Measurements from ENCODE around the gene TTLL9.
"Not testable (repeated sequence)": the region's sequence is repeated elsewhere in the genome, so short reads cannot be mapped to it uniquely, and the experiment has no call there.

Gene TTLL9

GRCh38 chr20:31919410-31920155 is 49.1 kb downstream of the TTLL9 start:
- DNase-seq (ENCODE audit: low read depth): no peak

GRCh38 chr20:31920275-31920855 is 49.9 kb downstream of the TTLL9 start:
- no peak for DNase-seq (ENCODE audit: low read depth)

GRCh38 chr20:31921480-31921879 is 51.0 kb downstream of the TTLL9 start:
- not testable (repeated sequence) for DNase-seq (ENCODE audit: low read depth)

GRCh38 chr20:31922181-31922580 is 51.7 kb downstream of the TTLL9 start:
- DNase-seq (ENCODE audit: low read depth): no peak

- no peak for DNase-seq (ENCODE audit: low read depth)
Observed at GRCh38 chr20:31922588-31922987, 52.2 kb downstream of the TTLL9 start.

- no peak for DNase-seq (ENCODE audit: low read depth)
Observed at GRCh38 chr20:31923388-31924331, 53.2 kb downstream of the TTLL9 start.

GRCh38 chr20:31924561-31924960 is 54.1 kb downstream of the TTLL9 start:
- DNase-seq (ENCODE audit: low read depth): no peak

- DNase-seq (ENCODE audit: low read depth): no peak
Observed at GRCh38 chr20:31925631-31926030, 55.2 kb downstream of the TTLL9 start.

GRCh38 chr20:31926493-31926892 is 56.1 kb downstream of the TTLL9 start:
- DNase-seq (ENCODE audit: low read depth): no peak

GRCh38 chr20:31927627-31928159 is 57.3 kb downstream of the TTLL9 start:
- DNase-seq (ENCODE audit: low read depth): no peak

- DNase-seq (ENCODE audit: low read depth): not testable (repeated sequence)
Observed at GRCh38 chr20:31929631-31930030, 59.2 kb downstream of the TTLL9 start.

- DNase-seq (ENCODE audit: low read depth): no peak
Observed at GRCh38 chr20:31930779-31931178, 60.3 kb downstream of the TTLL9 start.

- DNase-seq (ENCODE audit: low read depth): no peak
Observed at GRCh38 chr20:31933698-31934097, 63.3 kb downstream of the TTLL9 start.

GRCh38 chr20:31934491-31934890 is 64.1 kb downstream of the TTLL9 start:
- no peak for DNase-seq (ENCODE audit: low read depth)

GRCh38 chr20:31934968-31935764 is 64.7 kb downstream of the TTLL9 start:
- no peak for DNase-seq (ENCODE audit: low read depth)

- DNase-seq (ENCODE audit: low read depth): no peak
Observed at GRCh38 chr20:31936420-31936819, 66.0 kb downstream of the TTLL9 start.

- DNase-seq (ENCODE audit: low read depth): no peak
Observed at GRCh38 chr20:31937820-31938219, 67.4 kb downstream of the TTLL9 start.

- no peak for DNase-seq (ENCODE audit: low read depth)
Observed at GRCh38 chr20:31939661-31940060, 69.2 kb downstream of the TTLL9 start.

GRCh38 chr20:31943052-31943471 is 72.6 kb downstream of the TTLL9 start:
- no peak for DNase-seq (ENCODE audit: low read depth)

- no peak for DNase-seq (ENCODE audit: low read depth)
Observed at GRCh38 chr20:31945319-31945718, 74.9 kb downstream of the TTLL9 start.

GRCh38 chr20:31945785-31946184 is 75.4 kb downstream of the TTLL9 start:
- DNase-seq (ENCODE audit: low read depth): no peak

- DNase-seq (ENCODE audit: low read depth): no peak
Observed at GRCh38 chr20:31948008-31948407, 77.6 kb downstream of the TTLL9 start.

Measured in GM04503 (cell line).